Measurements from ENCODE around the gene TIMD4. TPM values are rescaled to one million over a fixed set of nuclear protein-coding genes. Genes with fewer than 3 reads are reported as not detected.

The TIMD4 gene
- total RNA-seq, 1 experiment from 2014 or later: not detected

DNA sequence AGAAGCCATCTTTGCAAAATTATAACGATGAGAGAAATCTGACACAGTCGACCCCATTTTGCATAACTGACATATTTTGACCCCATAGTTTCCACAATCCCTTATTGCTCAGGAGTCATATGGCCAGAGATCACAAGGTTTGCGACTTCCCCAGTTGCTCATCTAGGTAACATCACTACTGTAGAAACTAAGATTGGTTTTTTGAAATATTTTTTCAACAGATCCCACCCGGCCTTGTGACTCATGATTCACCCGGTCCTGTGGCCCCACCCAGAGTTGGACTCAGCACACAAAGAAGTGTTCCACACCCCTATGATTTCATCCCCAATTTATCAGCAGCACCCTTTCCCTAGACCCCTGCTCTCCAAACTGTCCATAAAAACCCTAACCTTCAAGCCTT lies 50.2 kb downstream of the TIMD4 start:
- TF ChIP-seq POLR2AphosphoS5 (IDR thresholded peaks at IDR 0.05; ENCODE audit: low read depth, low read length) (no peak), TCF7L2 (IDR thresholded peaks at IDR 0.05; ENCODE audit: low read depth, low read length) (no peak), REST (IDR thresholded peaks at IDR 0.05; ENCODE audit: insufficient read depth in 1 of 2, low read depth in 2 of 2, low read length in 1 of 2) (no peak), CTCF (IDR thresholded peaks at IDR 0.05) (no peak), SIN3A (IDR thresholded peaks at IDR 0.05; ENCODE audit: borderline replicate concordance, insufficient read depth, low read depth, low read length) (no peak)
- Histone ChIP-seq H3K4me3 (ENCODE audit: low read depth in 2 of 2, low read length in 2 of 2) (no peak overlapping the region), H3K36me3 (ENCODE audit: control insufficient read depth, insufficient read depth, low read length) (no peaks in the 10 kb centered on the region), H3K4me1 (ENCODE audit: control insufficient read depth, insufficient read depth, low read length) (no peaks in the 10 kb centered on the region), H3K27me3 (ENCODE audit: control insufficient read depth, insufficient read depth, low read length) (no peaks in the 10 kb centered on the region), H3K27ac (ENCODE audit: low read length) (no peak overlapping the region), H3K9me3 (ENCODE audit: control insufficient read depth, insufficient read depth, low read depth, low read length) (no peaks in the 10 kb centered on the region)
- CTCF ChIA-PET: no interaction called here
- no TSS peak for BruUV-seq (replicated peaks)
- in situ Hi-C loops (cut with HindIII; ENCODE audit: low pct_unique_long_range_greater_than_20kb, low sequenced_read_pairs): no loop called here
- intact Hi-C loops (cut with micrococcal nuclease; ENCODE audit: unreplicated experiment): no loop called here
- POLR2A ChIA-PET: no interaction called here
- DNase-seq (ENCODE audit: low read depth, low spot score): no peak
- ATAC-seq: no peak

DNA sequence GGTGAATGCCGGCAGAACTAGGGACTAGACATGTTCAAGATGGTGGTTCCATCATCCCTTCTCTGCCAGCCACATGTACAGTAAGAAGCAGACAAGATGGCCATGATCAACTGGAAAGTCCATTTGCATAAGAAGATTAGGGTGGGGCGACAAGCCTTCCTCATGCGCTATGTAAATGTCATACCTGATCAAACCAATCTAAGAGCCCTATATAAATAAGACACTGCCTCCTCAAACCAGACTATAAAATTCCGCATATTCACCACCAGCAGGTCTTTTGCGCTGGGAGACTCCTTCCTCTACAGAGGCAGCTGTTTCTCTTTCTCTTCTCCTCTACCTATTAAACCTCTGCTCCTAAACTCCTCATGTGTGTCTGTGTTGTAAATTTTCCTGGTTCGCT lies 53.8 kb downstream of the TIMD4 start:
- TF ChIP-seq POLR2AphosphoS5 (IDR thresholded peaks at IDR 0.05; ENCODE audit: low read depth, low read length) (no peak), REST (IDR thresholded peaks at IDR 0.05; ENCODE audit: insufficient read depth in 1 of 2, low read depth in 2 of 2, low read length in 1 of 2) (no peak), CTCF (IDR thresholded peaks at IDR 0.05) (no peak), TCF7L2 (IDR thresholded peaks at IDR 0.05; ENCODE audit: low read depth, low read length) (no peak), SIN3A (IDR thresholded peaks at IDR 0.05; ENCODE audit: borderline replicate concordance, insufficient read depth, low read depth, low read length) (no peak)
- H3K36me3 ChIP-seq (ENCODE audit: control insufficient read depth, insufficient read depth, low read length): no peaks in the 10 kb centered on the region
- H3K4me3 ChIP-seq (ENCODE audit: low read depth in 2 of 2, low read length in 2 of 2): no peak overlapping the region
- no peak overlapping the region for H3K27ac ChIP-seq (ENCODE audit: low read length)
- intact Hi-C loops (cut with micrococcal nuclease; ENCODE audit: unreplicated experiment): no loop called here
- CTCF ChIA-PET: no interaction called here
- H3K4me1 ChIP-seq (ENCODE audit: control insufficient read depth, insufficient read depth, low read length): no peaks in the 10 kb centered on the region
- no TSS peak for BruUV-seq (replicated peaks)
- in situ Hi-C loops (cut with HindIII; ENCODE audit: low pct_unique_long_range_greater_than_20kb, low sequenced_read_pairs): no loop called here
- ATAC-seq (no peak), DNase-seq (ENCODE audit: low read depth, low spot score) (no peak)
- no peaks in the 10 kb centered on the region for H3K27me3 ChIP-seq (ENCODE audit: control insufficient read depth, insufficient read depth, low read length)
- no peaks in the 10 kb centered on the region for H3K9me3 ChIP-seq (ENCODE audit: control insufficient read depth, insufficient read depth, low read depth, low read length)
- POLR2A ChIA-PET: no interaction called here
